ENCODE results near the gene AP1S3.
A peak's percentile ranks its signal among the peaks of the same experiment; 100 is the strongest.

Gene AP1S3

DNA sequence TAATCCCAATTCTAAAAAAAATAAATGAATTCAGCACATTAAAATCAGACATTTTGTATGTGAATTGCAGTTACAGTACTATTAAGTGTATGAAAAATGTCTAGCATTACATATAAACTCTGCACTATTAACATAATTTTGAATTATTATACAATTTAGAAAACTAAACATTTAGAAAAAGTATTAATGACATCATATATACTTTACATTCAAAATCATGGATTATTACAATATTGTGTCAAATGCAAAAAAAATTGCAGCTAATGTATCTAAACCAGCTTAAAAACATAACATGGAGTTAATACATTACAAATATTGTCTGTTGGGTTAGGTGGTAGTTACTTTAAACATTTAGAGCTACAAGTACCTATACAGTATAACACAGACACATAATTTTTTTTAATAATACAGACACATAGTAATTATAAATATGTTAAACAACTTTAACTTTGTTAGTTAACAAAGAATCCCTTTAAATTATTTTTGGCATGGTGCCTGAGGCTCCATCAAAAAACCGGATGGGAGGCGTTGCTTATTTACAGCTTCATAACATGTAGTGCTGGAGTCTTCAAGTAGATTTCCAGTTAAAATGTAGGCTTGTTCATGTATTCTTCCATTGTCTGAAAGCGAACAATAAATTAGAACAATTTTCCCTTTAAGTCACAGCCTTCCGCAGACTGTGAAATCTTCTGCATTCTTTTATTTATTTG, 79.1 kb downstream of the AP1S3 start:
- DNase-seq: no peak

DNA sequence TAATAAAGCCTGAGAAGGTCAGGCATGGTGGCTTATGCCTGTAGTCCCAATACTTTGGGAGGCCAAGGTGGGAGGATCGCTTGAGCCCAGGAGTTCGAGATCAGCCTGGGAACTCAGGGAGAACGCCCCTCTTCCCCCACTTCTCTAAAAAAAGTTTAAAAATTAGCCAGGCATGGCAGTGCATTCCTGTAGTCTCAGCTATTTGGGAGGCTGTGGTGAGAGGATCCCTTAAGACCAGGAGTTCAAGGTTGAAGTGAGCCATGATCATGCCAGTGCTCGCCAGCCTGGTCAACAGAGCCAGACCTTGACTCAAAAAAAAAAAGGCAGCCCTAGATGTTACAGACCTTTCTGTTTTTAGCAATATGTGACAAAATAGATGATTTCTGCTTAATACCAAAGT, 83.4 kb downstream of the AP1S3 start:
- DNase-seq: no peak

- no peak for DNase-seq
These were observed 86.4 kb downstream of the AP1S3 start for GRCh38 chr2:223751012-223751411.

DNA sequence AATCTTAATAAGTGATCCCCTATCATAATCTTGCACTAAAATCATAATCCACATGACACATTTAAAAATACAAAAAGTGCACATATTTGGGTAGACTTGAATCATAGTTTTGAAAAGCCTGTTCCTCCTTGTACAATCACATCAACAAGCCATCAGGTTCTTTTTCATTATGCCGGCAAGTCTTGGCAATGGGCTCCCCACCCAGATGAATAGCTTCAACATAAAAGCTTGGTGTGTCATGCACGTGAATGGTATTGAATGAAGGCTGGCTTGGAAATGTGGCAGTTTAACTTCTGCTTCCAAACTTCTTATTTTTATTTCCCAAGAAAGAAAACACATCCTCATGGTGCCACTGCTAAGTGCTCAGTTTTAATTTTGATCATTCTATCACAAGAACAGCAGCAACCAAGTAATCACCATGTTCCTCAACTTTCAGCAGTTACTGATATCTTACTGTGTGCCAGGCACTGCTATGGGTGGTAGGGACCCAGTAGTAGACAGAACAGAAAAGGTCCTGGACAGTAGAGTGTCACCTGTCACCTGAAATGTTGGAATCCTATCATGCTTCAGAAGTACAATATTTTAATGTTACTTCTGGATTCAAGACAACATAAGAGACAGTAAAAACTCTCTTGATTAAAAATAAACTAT, 89.9 kb downstream of the AP1S3 start:
- no peak for DNase-seq

DNA sequence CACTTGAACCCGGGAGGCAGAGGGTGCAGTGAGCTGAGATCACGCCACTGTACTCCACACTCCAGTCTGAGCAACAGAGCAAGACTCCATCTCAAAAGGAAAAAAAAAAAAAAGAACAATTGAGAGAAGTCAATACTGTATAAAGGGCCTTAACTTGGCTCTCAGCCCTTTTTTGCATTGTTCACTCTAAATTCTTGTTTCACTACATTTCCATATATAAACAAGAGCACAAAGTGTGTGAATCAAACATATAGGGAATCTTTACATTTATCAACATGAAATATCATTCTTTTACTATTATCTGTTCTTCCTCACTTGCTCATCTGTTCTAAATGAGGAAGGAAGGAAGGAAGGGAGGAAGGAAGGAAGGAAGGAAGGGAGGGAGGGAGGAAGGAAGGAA, 90.8 kb downstream of the AP1S3 start:
- no peak for DNase-seq

GRCh38 chr2:223744580-223744979, 92.8 kb downstream of the AP1S3 start:
- no peak for DNase-seq

DNA sequence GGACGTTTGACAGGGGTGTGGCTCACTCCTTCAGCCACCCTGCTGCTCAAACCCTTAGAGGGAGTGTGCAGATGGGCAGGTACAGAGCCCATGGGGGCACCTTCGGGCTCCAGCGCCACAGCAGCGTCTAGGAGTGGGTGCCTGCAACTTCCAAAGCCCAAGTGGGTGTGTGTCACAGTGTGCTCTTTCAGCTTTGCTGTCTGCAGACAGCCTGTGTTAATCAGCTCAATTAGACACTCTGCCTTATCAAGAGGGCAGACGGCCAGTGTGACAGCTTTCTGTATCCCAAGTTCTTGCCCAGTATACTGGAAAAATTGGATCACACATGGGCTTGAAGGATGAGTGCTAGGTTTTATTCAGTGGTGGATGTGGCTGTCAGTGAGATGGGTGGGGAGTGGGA, 96.7 kb downstream of the AP1S3 start:
- no peak for DNase-seq

- DNase-seq: no peak
These were observed 100.2 kb downstream of the AP1S3 start for GRCh38 chr2:223737207-223737606.

DNA sequence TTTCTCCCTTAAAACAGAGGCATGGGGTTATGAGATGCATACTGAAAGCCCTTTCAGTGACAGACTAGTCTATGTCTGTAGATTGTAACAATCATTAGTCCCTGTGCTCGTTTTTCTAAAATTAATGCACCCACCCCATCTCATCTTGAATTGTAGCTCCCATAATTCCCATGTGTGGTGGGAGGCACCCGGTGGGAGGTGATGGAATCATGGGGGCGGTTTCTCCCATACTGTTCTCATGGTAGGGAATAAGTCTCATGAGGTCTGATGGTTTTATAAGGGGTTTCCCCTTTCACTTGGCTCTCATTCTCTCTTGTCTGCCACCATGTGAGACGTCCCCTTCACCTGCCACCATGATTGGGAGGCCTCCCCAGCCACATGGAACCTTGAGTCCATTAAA, 100.9 kb downstream of the AP1S3 start:
- no peak for DNase-seq

DNA sequence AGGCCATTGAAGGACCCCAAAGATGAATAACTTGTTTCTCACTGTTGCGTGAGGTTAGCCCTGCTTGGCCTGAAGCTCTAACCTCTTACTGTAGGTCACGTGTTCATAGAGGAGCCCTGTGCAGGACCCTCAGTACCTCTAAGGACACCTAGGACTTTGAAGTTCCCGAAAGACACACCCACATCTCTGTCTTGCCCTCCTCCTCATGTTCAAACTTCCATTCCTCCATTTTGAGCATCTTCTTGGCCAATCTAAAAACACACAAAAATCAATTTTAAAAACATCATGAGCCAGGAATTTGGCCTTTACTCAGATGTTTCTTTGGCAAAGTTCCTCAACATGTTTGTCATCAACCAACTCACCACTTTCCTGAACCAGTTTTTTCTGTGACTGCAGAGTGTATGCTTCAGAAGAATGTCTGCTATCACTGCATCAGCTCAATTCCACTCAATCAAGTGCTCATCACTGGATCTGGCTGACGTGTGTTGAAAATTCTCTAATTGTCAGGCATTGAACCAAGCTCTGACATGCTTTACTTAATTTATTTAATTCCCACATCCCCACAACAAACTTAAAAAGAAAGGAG, 101.6 kb downstream of the AP1S3 start:
- no peak for DNase-seq

- DNase-seq: no peak
These were observed 102.2 kb downstream of the AP1S3 start for GRCh38 chr2:223735035-223735640.

- DNase-seq: no peak
These were observed 103.0 kb downstream of the AP1S3 start for GRCh38 chr2:223734346-223734745.

DNA sequence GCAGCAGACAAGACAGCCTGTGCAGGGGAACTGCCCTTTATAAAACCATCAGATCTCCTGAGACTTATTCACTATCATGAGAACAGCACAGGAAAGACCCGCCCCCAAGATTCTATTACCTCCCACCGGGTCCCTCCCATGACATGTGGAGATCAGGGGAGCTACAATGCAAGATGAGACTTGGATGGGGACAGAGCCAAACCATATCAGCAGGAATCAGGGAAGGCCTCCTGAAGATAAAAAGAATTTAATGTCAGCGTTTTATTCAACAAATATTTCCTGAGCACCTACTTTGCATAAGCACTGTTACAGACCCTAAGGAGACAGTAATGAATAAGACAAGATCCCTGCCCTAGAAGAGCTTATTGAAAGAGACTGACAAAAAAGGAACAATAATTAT, 105.0 kb downstream of the AP1S3 start:
- no peak for DNase-seq

DNA sequence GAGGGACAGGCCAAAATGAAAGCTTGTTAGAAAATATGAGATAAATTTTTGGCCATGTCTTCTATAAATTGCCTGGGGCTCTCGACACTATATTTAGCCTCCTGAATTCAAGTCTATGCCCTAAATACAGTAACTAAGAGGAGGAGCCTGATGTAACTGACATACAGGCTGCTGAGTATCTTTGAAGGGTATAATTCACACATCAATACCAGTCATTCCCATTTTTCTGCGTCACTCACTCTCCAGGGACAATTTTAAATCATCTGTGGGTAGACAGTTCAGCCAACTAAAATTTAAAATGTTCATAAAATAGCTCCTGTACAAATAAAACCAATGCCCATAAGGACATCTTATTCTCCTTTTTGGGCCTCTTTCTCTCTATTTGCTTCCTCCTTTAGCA, 105.9 kb downstream of the AP1S3 start:
- DNase-seq: no peak

- no peak for DNase-seq
These were observed 107.6 kb downstream of the AP1S3 start for GRCh38 chr2:223729781-223730180.

GRCh38 chr2:223727562-223727961, 109.8 kb downstream of the AP1S3 start:
- DNase-seq: peak; percentile 5

DNA sequence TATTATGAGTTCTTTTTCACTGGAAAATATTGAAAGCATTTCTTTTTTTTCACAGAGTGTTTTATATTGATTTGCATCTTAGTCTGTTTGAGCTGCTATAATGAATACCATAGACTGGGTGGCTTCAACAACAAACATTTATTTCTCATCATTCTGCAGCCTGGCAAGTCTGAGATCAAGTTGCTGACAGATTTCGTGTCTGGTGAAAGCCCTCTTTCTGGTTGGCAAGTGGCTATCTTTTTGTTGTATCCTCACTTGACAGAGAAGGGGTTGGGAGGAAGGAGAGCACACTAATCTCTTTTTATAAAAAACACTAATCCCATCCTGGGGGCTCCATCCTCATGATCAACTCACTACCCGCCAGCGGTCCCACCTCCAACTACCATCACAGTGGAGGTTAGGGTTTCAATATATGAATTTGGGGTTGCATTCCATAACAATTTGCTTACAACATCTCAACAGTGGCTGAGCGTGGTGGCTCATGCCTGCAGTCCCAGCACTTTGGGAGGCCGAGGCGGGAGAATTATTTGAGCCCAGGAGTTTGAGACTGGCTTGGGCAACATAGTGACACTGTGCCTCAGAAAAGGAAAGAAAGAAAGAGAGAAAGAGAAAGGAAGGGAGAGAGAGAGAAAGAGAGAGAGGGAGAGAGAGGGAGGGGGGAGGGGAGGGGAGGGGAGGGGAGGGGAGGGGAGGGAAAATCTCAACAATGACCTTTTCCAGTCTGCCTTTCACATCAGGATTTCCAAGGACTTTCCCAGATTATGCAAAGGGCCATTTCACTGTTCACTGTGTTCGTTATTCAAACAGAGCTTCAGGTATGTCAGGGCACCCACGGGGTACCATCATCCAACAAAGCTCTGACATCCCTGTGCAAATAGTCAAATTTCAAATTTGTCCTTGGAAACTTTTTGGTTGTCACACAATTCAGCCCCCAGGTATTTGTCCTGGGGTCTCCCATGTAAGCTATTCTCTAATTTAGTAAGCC, 111.1 kb downstream of the AP1S3 start:
- DNase-seq: no peak

- DNase-seq: no peak
These were observed 111.9 kb downstream of the AP1S3 start for GRCh38 chr2:223725494-223725893.

GRCh38 chr2:223724861-223725260, 112.5 kb downstream of the AP1S3 start:
- DNase-seq: no peak

DNA sequence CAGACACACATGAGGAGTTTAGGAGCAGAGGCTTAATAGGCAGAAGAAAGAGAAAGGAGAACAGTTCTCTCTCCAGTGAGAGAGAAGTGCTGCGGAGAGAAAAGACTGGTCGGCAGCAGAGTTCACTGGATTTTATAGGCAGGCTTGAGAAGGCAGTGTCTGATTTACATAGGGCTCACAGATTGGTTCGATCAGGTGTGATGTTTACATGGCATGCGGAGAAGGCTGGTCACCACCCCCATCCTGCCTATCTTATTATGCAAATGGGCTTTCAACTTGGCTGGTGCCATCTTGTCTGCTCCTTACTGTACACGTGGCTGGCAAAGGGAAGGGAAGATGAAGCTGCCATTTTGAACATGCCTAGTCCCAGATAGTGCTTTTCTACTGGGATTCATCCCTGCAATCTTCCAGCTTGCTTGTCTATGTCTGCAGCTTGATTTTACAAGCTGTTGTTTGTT, 113.4 kb downstream of the AP1S3 start:
- no peak for DNase-seq

GRCh38 chr2:223722226-223722625, 115.2 kb downstream of the AP1S3 start:
- no peak for DNase-seq

DNA sequence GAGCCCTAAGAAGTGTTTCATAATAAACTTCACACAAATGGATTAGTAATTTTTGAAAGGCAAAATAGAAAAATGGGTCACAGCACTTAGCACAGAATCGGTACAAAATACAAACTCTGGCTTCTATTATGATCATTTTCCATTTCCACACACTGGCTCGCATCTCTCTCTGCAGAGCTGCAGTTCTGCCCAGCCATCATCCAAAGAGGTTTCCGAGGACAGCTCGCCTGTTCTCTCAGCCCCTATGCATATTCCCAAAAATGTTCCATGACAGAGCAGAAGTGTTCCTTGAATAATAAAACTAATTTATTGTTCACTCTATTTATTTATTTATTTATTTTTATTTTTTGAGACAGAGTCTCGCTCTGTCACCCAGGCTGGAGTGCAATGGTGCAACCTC, 115.6 kb downstream of the AP1S3 start:
- DNase-seq: no peak

- DNase-seq: no peak
These were observed 117.0 kb downstream of the AP1S3 start for GRCh38 chr2:223720367-223720766.

All from activated T-cell treated with anti-CD3 and anti-CD28 coated beads for 4 hours (primary cell).